Measurements from ENCODE around the gene TRPV6. TPM values are rescaled to one million over a fixed set of nuclear protein-coding genes. Genes with fewer than 3 reads are reported as not detected.
A peak's percentile ranks its signal among the peaks of the same experiment; 100 is the strongest.

Gene TRPV6
- total and polyA plus RNA-seq, 4 donors = 0.40 to 1.2 (median 0.53) TPM

- DNase-seq (no peak), ATAC-seq (ENCODE audit: insufficient read depth, low FRiP score) (no peak)
- Histone ChIP-seq H3K36me3 (ENCODE audit: control insufficient read depth in 4 of 4, insufficient read depth in 4 of 4, low read length in 4 of 4) (no peaks in the 10 kb centered on the region), H3K9me3 (ENCODE audit: control insufficient read depth in 4 of 4, insufficient read depth in 3 of 4, low read length in 3 of 4) (no peaks in the 10 kb centered on the region), H3K27ac (ENCODE audit: low read depth in 1 of 2, low read length in 1 of 2) (no peak overlapping the region), H3K4me3 (no peak overlapping the region), H3K9ac (ENCODE audit: insufficient read depth in 1 of 2, low read length in 2 of 2) (no peak overlapping the region), H3K27me3 (ENCODE audit: control insufficient read depth in 3 of 3, insufficient read depth in 3 of 3, low read length in 2 of 3) (no peaks in the 10 kb centered on the region), H3K4me1 (ENCODE audit: control insufficient read depth in 5 of 5, insufficient read depth in 5 of 5, low read length in 5 of 5) (no peaks in the 10 kb centered on the region)
- 92% methylated on average over 8 of the region's 8 CpGs for WGBS, 2 donors
- no peak for TF ChIP-seq CTCF (IDR thresholded peaks at IDR 0.05; ENCODE audit: control extremely low read depth, extremely low read depth)
Observed at GRCh38 chr7:142915315-142915714, 29.8 kb upstream of the TRPV6 start.

GRCh38 chr7:142914121-142914520 is 28.6 kb upstream of the TRPV6 start:
- H3K4me1 ChIP-seq (ENCODE audit: control insufficient read depth in 5 of 5, insufficient read depth in 5 of 5, low read length in 5 of 5) = no peaks in the 10 kb centered on the region
- no peak overlapping the region for H3K4me3 ChIP-seq
- H3K9me3 ChIP-seq (ENCODE audit: control insufficient read depth in 4 of 4, insufficient read depth in 3 of 4, low read length in 3 of 4) = no peaks in the 10 kb centered on the region
- ATAC-seq (ENCODE audit: insufficient read depth, low FRiP score) (no peak), DNase-seq (no peak)
- no peak overlapping the region for H3K9ac ChIP-seq (ENCODE audit: insufficient read depth in 1 of 2, low read length in 2 of 2)
- no peak overlapping the region for H3K27ac ChIP-seq (ENCODE audit: low read depth in 1 of 2, low read length in 1 of 2)
- 41 to 51% methylated on average over 1 of the region's 1 CpG for WGBS, 2 donors
- H3K36me3 ChIP-seq (ENCODE audit: control insufficient read depth in 4 of 4, insufficient read depth in 4 of 4, low read length in 4 of 4) = no peaks in the 10 kb centered on the region
- no peak for TF ChIP-seq CTCF (IDR thresholded peaks at IDR 0.05; ENCODE audit: control extremely low read depth, extremely low read depth)
- no peaks in the 10 kb centered on the region for H3K27me3 ChIP-seq (ENCODE audit: control insufficient read depth in 3 of 3, insufficient read depth in 3 of 3, low read length in 2 of 3)

GRCh38 chr7:142913566-142913965 is 28.0 kb upstream of the TRPV6 start:
- H3K27ac ChIP-seq (ENCODE audit: low read depth in 1 of 2, low read length in 1 of 2) = no peak overlapping the region
- H3K27me3 ChIP-seq (ENCODE audit: control insufficient read depth in 3 of 3, insufficient read depth in 3 of 3, low read length in 2 of 3) = no peaks in the 10 kb centered on the region
- H3K36me3 ChIP-seq (ENCODE audit: control insufficient read depth in 4 of 4, insufficient read depth in 4 of 4, low read length in 4 of 4) = no peaks in the 10 kb centered on the region
- ATAC-seq (ENCODE audit: insufficient read depth, low FRiP score) (no peak), DNase-seq (no peak)
- WGBS, 2 donors = 84 to 89% methylated on average over 2 of the region's 2 CpGs
- no peak overlapping the region for H3K9ac ChIP-seq (ENCODE audit: insufficient read depth in 1 of 2, low read length in 2 of 2)
- no peaks in the 10 kb centered on the region for H3K4me1 ChIP-seq (ENCODE audit: control insufficient read depth in 5 of 5, insufficient read depth in 5 of 5, low read length in 5 of 5)
- no peak for TF ChIP-seq CTCF (IDR thresholded peaks at IDR 0.05; ENCODE audit: control extremely low read depth, extremely low read depth)
- no peak overlapping the region for H3K4me3 ChIP-seq
- H3K9me3 ChIP-seq (ENCODE audit: control insufficient read depth in 4 of 4, insufficient read depth in 3 of 4, low read length in 3 of 4) = no peaks in the 10 kb centered on the region

GRCh38 chr7:142913051-142913450 is 27.5 kb upstream of the TRPV6 start:
- ATAC-seq (ENCODE audit: insufficient read depth, low FRiP score) = no peak
- no peaks in the 10 kb centered on the region for H3K27me3 ChIP-seq (ENCODE audit: control insufficient read depth in 3 of 3, insufficient read depth in 3 of 3, low read length in 2 of 3)
- no peak overlapping the region for H3K4me3 ChIP-seq
- no peak overlapping the region for H3K27ac ChIP-seq (ENCODE audit: low read depth in 1 of 2, low read length in 1 of 2)
- H3K36me3 ChIP-seq (ENCODE audit: control insufficient read depth in 4 of 4, insufficient read depth in 4 of 4, low read length in 4 of 4) = no peaks in the 10 kb centered on the region
- peak in 1 of 3 donors; percentile 10 for DNase-seq
- no peaks in the 10 kb centered on the region for H3K9me3 ChIP-seq (ENCODE audit: control insufficient read depth in 4 of 4, insufficient read depth in 3 of 4, low read length in 3 of 4)
- no peak for TF ChIP-seq CTCF (IDR thresholded peaks at IDR 0.05; ENCODE audit: control extremely low read depth, extremely low read depth)
- no peak overlapping the region for H3K9ac ChIP-seq (ENCODE audit: insufficient read depth in 1 of 2, low read length in 2 of 2)
- WGBS, 2 donors = 52 to 80% methylated on average over 3 of the region's 3 CpGs
- H3K4me1 ChIP-seq (ENCODE audit: control insufficient read depth in 5 of 5, insufficient read depth in 5 of 5, low read length in 5 of 5) = no peaks in the 10 kb centered on the region
